Limb (tissue), 2 donors: Measurements from ENCODE around the gene ATXN1.

ENCODE experiments used
- DNase-seq, 2 donors: peaks; one replicate each; pipeline ENCODE4 v3.0.0-alpha.2; 2016; ENCODE audit errors: extremely low spot score in 2 of 2

The ATXN1 gene

GRCh38 chr6:16747232-16748024 lies 13.8 kb downstream of the ATXN1 start:
- DNase-seq, result no peak

- DNase-seq, result no peak
Observed at GRCh38 chr6:16746812-16747211, 14.4 kb downstream of the ATXN1 start.

- DNase-seq, result no peak
Observed at GRCh38 chr6:16746401-16746800, 14.9 kb downstream of the ATXN1 start.

GRCh38 chr6:16743664-16744210 lies 17.5 kb downstream of the ATXN1 start:
- no peak for DNase-seq

- DNase-seq, result no peak
Observed at GRCh38 chr6:16742116-16742515, 19.1 kb downstream of the ATXN1 start.

- no peak for DNase-seq
Observed at GRCh38 chr6:16741112-16742016, 19.9 kb downstream of the ATXN1 start.

- no peak for DNase-seq
Observed at GRCh38 chr6:16740097-16740496, 21.2 kb downstream of the ATXN1 start.

GRCh38 chr6:16739329-16739801 lies 21.9 kb downstream of the ATXN1 start:
- DNase-seq, result no peak

- DNase-seq, result no peak
Observed at GRCh38 chr6:16737925-16738324, 23.3 kb downstream of the ATXN1 start.

- no peak for DNase-seq
Observed at GRCh38 chr6:16736856-16737775, 24.1 kb downstream of the ATXN1 start.

GRCh38 chr6:16735014-16735413 lies 26.2 kb downstream of the ATXN1 start:
- DNase-seq, result no peak

GRCh38 chr6:16733085-16733484 lies 28.2 kb downstream of the ATXN1 start:
- DNase-seq, result no peak

- DNase-seq, result no peak
Observed at GRCh38 chr6:16731478-16732051, 29.7 kb downstream of the ATXN1 start.

- DNase-seq, result no peak
Observed at GRCh38 chr6:16730738-16731477, 30.4 kb downstream of the ATXN1 start.

GRCh38 chr6:16729744-16730143 lies 31.5 kb downstream of the ATXN1 start:
- DNase-seq, result no peak

GRCh38 chr6:16729183-16729691 lies 32.0 kb downstream of the ATXN1 start:
- no peak for DNase-seq

GRCh38 chr6:16728513-16729182 lies 32.6 kb downstream of the ATXN1 start:
- no peak for DNase-seq

- no peak for DNase-seq
Observed at GRCh38 chr6:16727996-16728395, 33.3 kb downstream of the ATXN1 start.
